SK-N-MC (cell line): ENCODE results near the gene KCNA4.

Experiments
- EZH2 ChIP-seq: fragments of 200-600 bp; sonication (generic); IDR thresholded peaks from one replicate; pipeline ENCODE4 v1.6.1; 2017; ENCODE audit warnings: antibody characterized with exemption
- FOXP2 ChIP-seq: optimal IDR thresholded peaks from 2 replicates; pipeline ENCODE3; 2011; ENCODE audit warnings: mild to moderate bottlenecking, moderate library complexity; ENCODE audit not compliant: insufficient read depth; ENCODE audit errors: extremely low read length, control extremely low read depth
- POLR2AphosphoS5 ChIP-seq: IDR thresholded peaks from 2 replicates; pipeline ENCODE4 v1.6.1; 2012; ENCODE audit warnings: mild to moderate bottlenecking, low read depth, low read length, borderline replicate concordance

GRCh38 chr11:30002157-30002785 lies 14.6 kb downstream of the KCNA4 start:
- no peak for TF ChIP-seq POLR2AphosphoS5
- no peak for TF ChIP-seq FOXP2
- no peak for TF ChIP-seq EZH2
